ENCODE results near the gene CNGA2.

Gene CNGA2

GRCh38 chrX:151712253-151712652 is 22.3 kb upstream of the CNGA2 start:
- no peak for DNase-seq

- DNase-seq = peak; percentile 24
Observed at GRCh38 chrX:151713849-151714248, 20.7 kb upstream of the CNGA2 start.

GRCh38 chrX:151714362-151714761 is 20.2 kb upstream of the CNGA2 start:
- DNase-seq = no peak

- DNase-seq = no peak
Observed at GRCh38 chrX:151715752-151716151, 18.8 kb upstream of the CNGA2 start, which contains the start of gene FATE1. Gene FATE1 (plus strand): TSS chrX:151716035. CDS start chrX:151716120, 85 bp downstream.

GRCh38 chrX:151722241-151722846 is 12.2 kb upstream of the CNGA2 start:
- no peak for DNase-seq

- no peak for DNase-seq
Observed at GRCh38 chrX:151723156-151723760, 11.3 kb upstream of the CNGA2 start.

GRCh38 chrX:151724563-151725337 is 9.8 kb upstream of the CNGA2 start:
- no peak for DNase-seq

GRCh38 chrX:151725338-151725614 is 9.3 kb upstream of the CNGA2 start:
- no peak for DNase-seq

GRCh38 chrX:151726751-151727150 is 7.8 kb upstream of the CNGA2 start:
- no peak for DNase-seq

GRCh38 chrX:151727346-151727745 is 7.2 kb upstream of the CNGA2 start:
- DNase-seq = no peak

- DNase-seq = no peak
Observed at GRCh38 chrX:151729056-151729725, 5.4 kb upstream of the CNGA2 start.

- DNase-seq = no peak
Observed at GRCh38 chrX:151735219-151735618, 673 bp downstream of the CNGA2 start.

- no peak for DNase-seq
Observed at GRCh38 chrX:151736685-151737084, 2.1 kb downstream of the CNGA2 start.

- DNase-seq = no peak
Observed at GRCh38 chrX:151737494-151737893, 2.9 kb downstream of the CNGA2 start.

GRCh38 chrX:151738751-151739150 is 4.2 kb downstream of the CNGA2 start:
- DNase-seq = no peak

GRCh38 chrX:151741606-151742005 is 7.1 kb downstream of the CNGA2 start:
- no peak for DNase-seq

- no peak for DNase-seq
Observed at GRCh38 chrX:151742311-151742710, 7.8 kb downstream of the CNGA2 start.

- DNase-seq = no peak
Observed at GRCh38 chrX:151743651-151744470, 9.3 kb downstream of the CNGA2 start.

- DNase-seq = no peak
Observed at GRCh38 chrX:151745651-151746050, 11.1 kb downstream of the CNGA2 start.

GRCh38 chrX:151746502-151746901 is 12.0 kb downstream of the CNGA2 start:
- DNase-seq = no peak

- DNase-seq = no peak
Observed at GRCh38 chrX:151750511-151750910, 16.0 kb downstream of the CNGA2 start.

- no peak for DNase-seq
Observed at GRCh38 chrX:151752847-151753246, 18.3 kb downstream of the CNGA2 start.

All from OCI-M1 (cell line).